GM19328 (cell line): ENCODE results near the gene HNRNPUL1.
A peak's percentile ranks its signal among the peaks of the same experiment; 100 is the strongest.

Source experiments
- ATAC-seq: cut with Tn5 transposase; IDR thresholded peaks from one replicate; pipeline ENCODE4 v1.9.1; 2021; ENCODE audit warnings: mild to moderate bottlenecking, moderate library complexity; ENCODE audit not compliant: unreplicated experiment

Gene HNRNPUL1

DNA sequence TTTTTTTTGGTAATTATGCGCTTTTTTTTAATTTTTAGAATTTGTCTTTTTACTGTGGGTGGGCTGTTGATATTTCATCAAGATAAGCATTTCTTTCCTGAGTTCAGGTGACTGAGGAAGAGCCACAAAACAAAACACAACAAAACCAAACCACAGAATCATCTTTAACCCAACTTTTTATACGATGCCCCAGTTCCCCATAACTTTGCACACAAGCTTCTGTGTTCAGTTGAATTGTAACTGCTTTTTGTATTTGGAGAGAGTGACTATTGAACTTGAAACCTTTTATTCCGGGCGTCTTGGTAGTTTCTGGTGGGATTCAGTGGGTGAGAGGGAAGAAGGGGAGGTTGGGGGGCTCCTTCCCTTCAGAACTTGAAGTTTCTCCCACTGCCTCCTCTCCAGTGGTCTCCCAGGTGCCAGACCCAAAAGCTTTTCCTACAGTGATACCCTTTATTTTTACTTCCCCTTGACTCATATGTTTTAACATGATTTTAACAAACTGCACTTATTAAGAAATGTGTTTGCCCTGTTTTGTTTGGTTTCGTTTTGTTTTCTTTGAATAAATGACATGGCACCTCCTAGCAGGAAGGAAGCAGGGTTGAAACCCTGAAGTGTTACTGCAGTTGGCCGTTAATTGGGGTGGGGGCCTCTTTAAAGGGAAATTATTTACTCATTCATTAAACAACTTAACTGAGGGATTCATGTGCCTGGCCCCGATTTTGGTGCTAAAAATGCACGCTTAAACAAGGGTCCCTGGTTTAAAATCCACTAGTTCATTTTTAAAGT, 43.1 kb downstream of the HNRNPUL1 start:
- ATAC-seq = no peak

GRCh38 chr19:41307954-41308449, 43.8 kb downstream of the HNRNPUL1 start:
- ATAC-seq = no peak

GRCh38 chr19:41308450-41309179, 44.4 kb downstream of the HNRNPUL1 start:
- no peak for ATAC-seq

GRCh38 chr19:41309180-41310032, 45.2 kb downstream of the HNRNPUL1 start:
- no peak for ATAC-seq

DNA sequence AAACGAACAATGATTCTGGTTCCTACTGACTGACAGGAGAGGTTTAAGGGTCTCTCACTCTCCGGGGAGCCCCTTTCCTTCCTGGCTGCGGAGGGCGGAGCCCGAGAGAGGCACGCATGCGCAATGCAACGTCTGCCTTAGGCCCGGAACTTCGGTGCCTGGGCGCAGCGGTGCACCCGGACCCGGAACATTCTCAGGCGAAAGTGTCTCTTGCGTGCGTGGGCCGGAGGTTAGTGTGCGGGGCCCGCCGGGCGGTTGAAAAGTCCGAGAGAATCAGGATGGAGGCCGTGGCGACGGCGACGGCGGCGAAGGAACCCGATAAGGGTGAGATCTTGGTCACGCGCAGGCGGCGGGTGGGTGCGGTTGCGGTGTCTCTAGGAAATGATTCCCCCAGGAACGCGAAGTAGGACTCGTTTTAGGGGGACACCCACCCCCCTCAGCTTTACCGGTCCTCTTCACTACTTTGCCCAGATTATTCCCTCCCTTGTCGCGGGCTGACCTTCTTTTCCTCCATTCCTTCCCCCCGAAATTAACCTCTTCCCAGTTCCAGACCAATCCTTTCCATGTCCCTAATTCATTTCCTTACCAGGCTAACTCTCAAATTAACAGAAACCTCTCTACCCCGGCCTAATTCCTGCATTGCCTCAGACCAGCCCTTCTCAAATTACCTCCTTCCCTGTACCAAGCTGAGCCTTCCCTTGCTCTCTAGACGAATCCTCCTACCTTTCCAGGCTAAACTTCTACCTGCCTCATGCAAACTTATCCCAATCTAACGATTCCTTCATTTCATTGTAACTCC, 46.1 kb downstream of the HNRNPUL1 start, which contains the start of gene CCDC97:
Gene CCDC97 (plus strand): TSS at position 140 of the 799 bp plus-strand sequence. CDS start 139 bp downstream, at position 279.
- ATAC-seq = peak; percentile 66

- ATAC-seq = no peak
Observed at GRCh38 chr19:41311072-41311471, 46.9 kb downstream of the HNRNPUL1 start.

DNA sequence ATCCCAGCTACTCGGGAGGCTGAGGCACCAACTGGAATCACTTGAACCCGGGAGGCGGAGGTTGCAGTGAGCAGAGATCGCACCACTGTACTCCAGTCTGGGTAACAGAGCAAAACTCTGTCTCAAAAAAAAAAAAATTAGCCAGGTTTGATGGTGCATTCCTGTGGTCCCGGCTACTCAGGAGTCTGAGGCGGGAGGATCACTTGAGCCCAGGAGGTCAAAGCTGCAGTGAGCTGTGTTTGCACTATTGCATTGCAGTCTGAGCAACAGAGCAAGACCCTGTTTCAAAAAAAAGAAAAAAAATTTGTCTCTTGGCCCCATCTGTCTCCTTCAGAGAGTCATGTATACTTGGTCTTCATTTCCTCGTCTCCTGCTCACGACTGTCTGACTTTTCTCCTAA, 47.4 kb downstream of the HNRNPUL1 start:
- no peak for ATAC-seq

GRCh38 chr19:41316306-41316920, 52.2 kb downstream of the HNRNPUL1 start:
- ATAC-seq = no peak

- no peak for ATAC-seq
Observed at GRCh38 chr19:41318696-41319499, 54.7 kb downstream of the HNRNPUL1 start.

DNA sequence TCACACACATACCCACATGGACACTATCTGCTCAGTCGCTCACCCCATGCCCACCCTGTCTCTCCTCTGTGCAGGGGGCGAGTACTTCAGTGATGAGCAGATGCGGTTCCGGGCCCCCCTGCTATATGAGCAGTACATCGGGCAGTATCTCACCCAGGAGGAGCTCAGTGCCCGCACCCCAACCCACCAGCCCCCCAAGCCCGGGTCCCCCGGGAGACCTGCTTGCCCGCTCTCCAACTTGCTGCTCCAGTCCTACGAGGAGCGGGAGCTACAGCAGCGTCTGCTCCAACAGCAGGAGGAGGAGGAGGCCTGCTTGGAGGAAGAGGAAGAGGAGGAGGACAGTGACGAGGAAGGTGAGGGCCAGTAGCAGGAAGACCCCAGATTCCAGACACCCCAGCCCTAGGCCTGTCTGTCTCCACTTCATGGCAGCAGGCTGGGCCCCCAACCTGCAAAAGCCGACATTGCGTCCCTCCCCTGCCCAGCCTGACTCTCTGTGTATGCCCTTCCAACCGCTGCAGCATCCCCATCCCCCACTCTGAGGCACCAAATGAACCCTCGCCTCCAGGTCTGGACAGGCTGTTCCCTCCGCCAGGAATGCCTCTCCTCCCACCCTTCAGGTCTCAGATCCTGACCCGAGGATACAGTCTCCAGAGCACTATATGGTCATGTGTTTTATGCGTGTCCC, 55.5 kb downstream of the HNRNPUL1 start:
- ATAC-seq = no peak

- no peak for ATAC-seq
Observed at GRCh38 chr19:41320185-41320518, 56.0 kb downstream of the HNRNPUL1 start.

- no peak for ATAC-seq
Observed at GRCh38 chr19:41320568-41320967, 56.4 kb downstream of the HNRNPUL1 start.

GRCh38 chr19:41321204-41321599, 57.0 kb downstream of the HNRNPUL1 start:
- no peak for ATAC-seq

DNA sequence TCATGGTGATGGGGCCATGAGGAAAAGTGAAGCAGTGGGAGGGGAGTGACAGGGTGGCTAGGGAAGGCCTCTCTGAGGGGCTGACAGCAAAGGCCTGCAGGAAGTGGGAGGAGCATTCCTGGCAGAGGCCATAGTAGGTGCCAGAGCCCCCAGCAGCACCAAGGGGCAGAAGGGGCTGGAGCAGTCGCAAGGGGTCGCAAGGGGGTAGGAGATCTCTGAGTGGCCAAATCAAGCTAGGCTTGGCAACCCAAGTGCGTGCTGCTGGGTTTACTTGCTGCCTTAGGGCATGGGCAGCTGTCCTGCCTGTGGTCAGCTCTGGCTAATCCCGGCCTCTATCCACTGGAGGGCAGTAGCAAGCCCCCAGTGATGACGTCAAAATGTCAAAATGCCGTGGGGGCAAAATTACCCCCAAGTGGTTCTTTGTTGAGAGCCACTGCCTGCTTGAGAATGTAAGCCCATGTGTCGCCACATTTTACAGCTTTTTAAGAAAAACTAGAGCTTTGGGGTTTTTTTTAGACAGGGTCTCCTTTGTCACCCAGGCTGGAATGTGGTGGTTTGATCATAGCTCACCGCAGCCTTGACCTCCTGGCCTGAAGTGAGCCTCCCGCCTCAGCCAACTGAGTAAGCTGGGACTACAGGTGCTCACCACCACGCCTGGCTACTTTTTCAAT, 57.6 kb downstream of the HNRNPUL1 start:
- no peak for ATAC-seq

- ATAC-seq = no peak
Observed at GRCh38 chr19:41322451-41322850, 58.3 kb downstream of the HNRNPUL1 start.

DNA sequence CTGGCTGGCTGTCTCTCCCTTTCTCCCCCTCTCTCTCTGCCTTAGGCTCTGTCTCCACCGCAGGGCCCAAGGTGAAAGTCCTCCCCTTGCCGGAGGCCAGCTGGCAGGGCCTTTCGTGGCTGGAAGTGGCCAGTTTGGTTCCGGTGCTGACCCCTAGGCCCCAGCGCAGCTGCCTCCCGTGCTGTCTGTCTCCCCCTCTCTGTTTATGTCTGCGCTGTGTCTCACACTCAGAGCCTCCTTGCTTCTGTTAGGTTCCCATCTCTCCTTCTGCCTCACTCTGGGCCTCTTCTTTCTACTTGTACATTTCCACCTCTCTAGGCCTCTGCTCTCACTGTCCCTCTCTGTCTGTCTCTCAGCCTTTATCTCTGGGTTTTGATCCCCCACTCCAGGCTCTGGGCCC, 58.9 kb downstream of the HNRNPUL1 start:
- no peak for ATAC-seq

DNA sequence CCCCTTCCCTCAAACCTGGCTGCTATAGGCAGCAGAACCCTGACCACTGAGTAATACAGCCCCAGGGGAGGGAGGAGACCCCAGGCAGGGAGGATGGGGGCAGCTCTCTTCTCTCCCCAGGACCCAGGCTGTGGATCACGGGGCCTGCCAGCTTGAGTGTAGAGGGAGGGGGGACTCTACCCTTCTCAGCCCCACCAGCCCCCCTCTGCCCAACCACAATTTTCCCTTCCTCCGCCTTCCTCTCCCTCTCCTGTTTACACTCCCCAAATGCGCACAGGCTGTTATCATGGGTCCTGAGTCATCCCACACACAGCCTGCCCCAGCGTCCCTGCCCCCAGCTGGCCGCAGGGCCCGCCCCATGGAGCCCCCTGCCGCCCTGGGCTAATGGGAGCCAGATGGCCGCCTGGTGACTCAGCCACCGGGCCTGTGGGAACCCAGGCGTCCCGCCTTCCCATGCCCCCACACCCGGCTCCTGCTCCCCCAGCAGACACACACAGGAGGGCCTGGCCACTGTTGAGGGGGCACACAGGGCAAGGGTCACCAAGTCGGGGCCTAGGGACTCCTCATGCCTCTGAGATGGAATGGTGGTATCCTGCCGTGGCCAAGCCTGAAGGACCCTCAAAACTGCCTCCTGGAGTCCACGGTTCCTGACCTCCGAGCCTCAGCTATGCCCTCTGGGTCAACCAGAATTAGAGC, 59.4 kb downstream of the HNRNPUL1 start:
- no peak for ATAC-seq
